Brain pericyte (primary cell): ENCODE data around the gene FCRLA.

Experiments used
- DNase-seq: peaks from one replicate; pipeline ENCODE4 v3.0.0-alpha.2; 2012; ENCODE audit warnings: low read depth, low spot score

Gene FCRLA

DNA sequence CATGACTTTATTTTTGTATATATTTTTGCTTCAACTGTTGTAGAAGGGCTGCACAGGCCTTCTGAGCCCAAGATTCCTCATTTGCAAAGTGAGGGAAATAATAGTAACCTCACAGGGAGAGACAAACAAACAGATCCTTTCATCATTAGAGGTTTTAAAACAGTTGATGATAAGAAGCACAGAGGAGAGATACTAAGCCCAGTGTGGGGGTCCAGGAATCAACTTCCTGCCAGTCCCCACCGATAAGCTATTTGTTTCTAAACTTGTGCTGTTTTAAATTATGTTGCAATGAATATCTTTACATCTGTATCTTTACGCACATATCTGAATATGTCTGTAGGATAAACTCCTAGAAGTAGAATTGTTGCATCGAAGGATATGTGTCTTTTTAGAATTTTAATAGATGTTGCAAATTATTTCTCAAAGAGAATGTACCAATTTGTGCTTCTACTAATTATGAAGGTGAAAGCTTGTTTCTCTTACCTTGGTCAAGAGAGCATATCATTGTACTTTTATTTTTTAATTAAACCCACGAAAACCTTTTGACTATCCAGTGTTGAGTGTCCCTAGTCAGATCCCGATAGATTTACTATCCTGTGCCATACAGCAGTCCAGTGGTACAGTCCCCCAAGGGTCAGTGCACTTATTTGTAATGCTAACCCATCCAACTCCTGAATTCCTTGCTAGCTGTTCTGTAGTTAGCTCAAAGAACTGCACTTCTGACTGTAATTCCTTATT lies 25.1 kb downstream of the FCRLA start:
- DNase-seq: no peak

GRCh38 chr1:161733526-161733925 lies 26.5 kb downstream of the FCRLA start:
- DNase-seq: no peak

- DNase-seq: no peak
These were observed 28.8 kb downstream of the FCRLA start for GRCh38 chr1:161735837-161736236.

- DNase-seq: no peak
These were observed 29.4 kb downstream of the FCRLA start for GRCh38 chr1:161736335-161736969.

- DNase-seq: no peak
These were observed 30.6 kb downstream of the FCRLA start for GRCh38 chr1:161737625-161738024.

GRCh38 chr1:161738627-161739287 lies 31.7 kb downstream of the FCRLA start:
- DNase-seq: no peak

DNA sequence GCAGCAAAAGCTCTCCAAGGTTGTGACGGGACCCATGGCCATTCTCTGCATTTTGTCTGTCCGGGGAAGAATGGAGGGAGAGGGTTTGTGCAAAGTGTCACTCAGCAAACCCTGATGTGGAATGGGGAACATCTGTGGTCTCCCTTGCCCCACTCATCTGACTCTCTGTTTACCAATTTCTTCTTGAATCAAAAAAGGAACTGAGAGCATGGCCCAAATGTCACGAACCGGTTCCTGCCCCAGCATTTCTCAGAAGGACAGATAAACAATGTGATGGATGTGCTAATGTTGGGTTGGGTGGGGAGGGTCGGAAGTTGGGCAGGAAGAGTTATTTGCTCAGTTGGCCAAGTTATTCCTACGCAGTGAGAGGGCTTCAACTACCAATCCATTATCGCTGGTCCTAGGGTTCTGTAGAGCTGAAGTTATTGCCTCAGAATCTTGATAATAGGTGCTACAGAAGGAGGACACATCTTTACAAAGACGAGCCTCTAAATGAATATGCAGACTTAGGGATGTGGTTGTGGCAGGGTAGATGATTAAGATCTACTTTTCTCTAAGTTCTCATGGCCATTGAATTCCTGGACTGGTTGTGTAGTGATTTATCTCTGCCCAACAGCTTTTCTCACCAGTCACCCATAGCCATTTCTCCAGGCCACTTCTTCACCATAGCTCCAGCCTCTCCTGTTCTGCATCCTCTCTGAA lies 33.0 kb downstream of the FCRLA start:
- no peak for DNase-seq

DNA sequence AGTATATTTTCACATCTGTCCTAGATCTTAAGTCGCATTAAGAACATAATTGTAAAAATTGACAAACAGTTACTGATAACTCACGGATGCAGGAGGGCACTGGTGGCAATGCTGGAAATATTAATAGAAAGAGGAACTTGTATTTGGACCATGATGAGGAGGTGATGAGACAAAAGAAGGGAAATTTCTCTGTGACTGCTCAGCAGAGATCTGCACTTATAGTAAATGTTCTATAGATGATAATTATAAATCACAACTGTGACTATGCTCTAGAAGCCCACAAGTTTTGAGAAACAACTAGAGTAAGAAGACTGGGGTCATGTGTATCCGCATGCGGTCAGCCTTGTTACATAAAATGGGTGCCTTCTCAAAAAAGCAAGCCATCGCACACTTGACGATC lies 33.9 kb downstream of the FCRLA start:
- DNase-seq: no peak

- no peak for DNase-seq
These were observed 36.2 kb downstream of the FCRLA start for GRCh38 chr1:161743231-161743630.

- no peak for DNase-seq
These were observed 40.8 kb downstream of the FCRLA start for GRCh38 chr1:161747801-161748200.

GRCh38 chr1:161749509-161750407 lies 42.7 kb downstream of the FCRLA start, which contains the start of gene DUSP12:
Gene DUSP12 (plus strand): TSS chr1:161749786. CDS start chr1:161749802, 16 bp downstream.
- peak; percentile 80 for DNase-seq

- DNase-seq: no peak
These were observed 56.6 kb downstream of the FCRLA start for GRCh38 chr1:161763522-161764098.
